ENCODE measurements around the gene ISCA2.

GRCh38 chr14:74519316-74520074, 25.9 kb downstream of the ISCA2 start:
- TF ChIP-seq CTCF (IDR thresholded peaks at IDR 0.05; ENCODE audit: poor library complexity) (no peak), EZH2 (IDR thresholded peaks at IDR 0.05; ENCODE audit: borderline replicate concordance) (no peak)

Measured in hepatocyte (in vitro differentiated cells).